SK-N-SH treated with all-trans-retinoic acid at 6 μM for 48 hours (cell line): ENCODE measurements around the gene TRAPPC2L.

Experiments
- ATAC-seq: fragments of 200-7000 bp; cut with Tn5 transposase; 3 replicates; pipeline ENCODE4 v1.9.1; 2020; ENCODE audit warnings: mild to moderate bottlenecking, moderate library complexity
- BACH2 ChIP-seq: fragments of 250-450 bp; sonication (Bioruptor Pico); IDR thresholded peaks from 2 replicates; pipeline ENCODE4 v1.9.0; 2021; ENCODE audit warnings: mild to moderate bottlenecking, borderline replicate concordance
- CSDC2 ChIP-seq: fragments of 250-450 bp; sonication (Bioruptor Pico); IDR thresholded peaks from 2 replicates; pipeline ENCODE4 v1.5.0; 2020; ENCODE audit warnings: mild to moderate bottlenecking, moderate library complexity
- CSRNP3 ChIP-seq: fragments of 250-450 bp; sonication (Bioruptor Pico); IDR thresholded peaks from 2 replicates; pipeline ENCODE4 v1.5.1; 2021; ENCODE audit warnings: mild to moderate bottlenecking, moderate library complexity
- ESRRG ChIP-seq: fragments of 250-450 bp; sonication (Bioruptor Pico); IDR thresholded peaks from 2 replicates; pipeline ENCODE4 v1.6.1; 2021; ENCODE audit warnings: mild to moderate bottlenecking
- GLIS3 ChIP-seq: fragments of 250-450 bp; sonication (Bioruptor Pico); IDR thresholded peaks from 2 replicates; pipeline ENCODE4 v1.5.0; 2020; ENCODE audit warnings: mild to moderate bottlenecking, moderate library complexity
- PPARA ChIP-seq: fragments of 250-450 bp; sonication (Bioruptor Pico); IDR thresholded peaks from 2 replicates; pipeline ENCODE4 v1.5.0; 2020; ENCODE audit warnings: mild to moderate bottlenecking, borderline replicate concordance
- RARB ChIP-seq: fragments of 250-450 bp; sonication (Bioruptor Pico); IDR thresholded peaks from 2 replicates; pipeline ENCODE4 v1.8.0; 2021; ENCODE audit warnings: mild to moderate bottlenecking, moderate library complexity
- SNAI2 ChIP-seq: fragments of 250-450 bp; sonication (Bioruptor Pico); IDR thresholded peaks from 2 replicates; pipeline ENCODE4 v1.5.0; 2020; ENCODE audit warnings: mild to moderate bottlenecking, moderate library complexity
- TCF4 ChIP-seq: fragments of 250-450 bp; sonication (Bioruptor Pico); IDR thresholded peaks from 2 replicates; pipeline ENCODE4 v1.8.0; 2021; ENCODE audit warnings: mild to moderate bottlenecking, moderate library complexity, borderline replicate concordance
- TOX ChIP-seq: fragments of 250-450 bp; sonication (Bioruptor Pico); IDR thresholded peaks from 2 replicates; pipeline ENCODE4 v1.8.0; 2021; ENCODE audit warnings: mild to moderate bottlenecking, moderate library complexity, borderline replicate concordance
- ZFP3 ChIP-seq: fragments of 250-450 bp; sonication (Bioruptor Pico); IDR thresholded peaks from 2 replicates; pipeline ENCODE4 v1.5.0; 2020; ENCODE audit warnings: mild to moderate bottlenecking, moderate library complexity
- ZFP30 ChIP-seq: fragments of 450-650 bp; formaldehyde crosslinking; IDR thresholded peaks from 2 replicates; pipeline ENCODE4 v1.5.0; 2022; ENCODE audit warnings: mild to moderate bottlenecking, moderate library complexity
- ZNF70 ChIP-seq: fragments of 450-650 bp; formaldehyde crosslinking; IDR thresholded peaks from 2 replicates; pipeline ENCODE4 v1.5.0; 2020; ENCODE audit warnings: mild to moderate bottlenecking, moderate library complexity
- TF ChIP-seq, protein P1 (sequence below): fragments of 250-450 bp; sonication (Bioruptor Pico); IDR thresholded peaks from 2 replicates; pipeline ENCODE4 v1.5.1; 2020; ENCODE audit warnings: low read depth, mild to moderate bottlenecking, moderate library complexity
- TF ChIP-seq, protein P2 (sequence below): fragments of 250-450 bp; sonication (Bioruptor Pico); IDR thresholded peaks from 2 replicates; pipeline ENCODE4 v1.8.0; 2020; ENCODE audit warnings: mild to moderate bottlenecking, moderate library complexity, borderline replicate concordance

Gene TRAPPC2L

DNA sequence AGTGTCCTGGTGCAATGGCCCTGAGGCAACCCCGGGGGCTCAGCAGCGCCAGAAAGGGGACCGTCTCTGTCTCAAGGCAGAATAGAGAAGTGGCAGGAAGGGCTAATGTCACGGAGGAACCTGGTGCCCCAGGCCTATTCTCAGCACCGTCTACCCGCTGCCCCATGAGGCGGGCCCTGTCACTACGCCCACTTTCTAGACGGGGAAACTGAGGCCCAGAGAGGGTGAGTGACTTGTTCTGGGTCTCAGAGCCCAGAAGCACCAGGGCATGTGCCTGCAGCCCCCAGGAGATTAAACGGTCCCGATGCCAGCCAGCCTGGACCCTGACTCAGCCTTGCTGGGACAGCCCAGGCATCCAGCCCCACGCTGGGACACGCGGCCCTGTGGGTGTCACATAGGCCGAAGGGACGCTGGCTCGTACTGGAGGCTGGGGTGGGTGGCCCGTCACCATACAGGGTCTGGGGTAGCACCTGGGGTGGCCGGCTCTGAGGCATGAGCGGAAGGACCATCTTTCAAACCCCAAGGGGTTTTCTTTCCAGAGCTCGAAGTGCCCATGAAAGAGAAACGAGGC, 49.7 kb downstream of the TRAPPC2L start:
- no peak for ATAC-seq
- no peak for TF ChIP-seq ZFP30 (CRISPR knock-in tag)

DNA sequence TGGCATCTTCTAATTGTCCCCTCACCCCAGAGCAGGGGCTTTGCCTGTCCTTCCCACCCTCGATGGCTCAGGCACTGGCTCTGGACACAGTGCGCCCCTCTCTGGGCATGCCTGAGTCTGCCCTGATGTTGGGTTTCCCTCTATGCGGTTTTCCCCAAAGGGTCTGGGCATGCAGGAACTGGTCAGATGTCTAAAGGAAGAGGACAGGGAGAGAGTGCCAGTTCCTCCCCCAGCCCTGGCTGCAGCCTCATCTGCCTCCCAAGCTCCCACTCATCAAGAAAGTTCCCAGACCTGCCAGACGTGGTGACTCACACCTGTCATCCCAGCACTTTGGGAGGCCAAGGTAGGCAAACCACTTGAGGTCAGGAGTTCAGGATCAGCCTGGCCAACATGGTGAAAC, 50.8 kb downstream of the TRAPPC2L start:
- ATAC-seq = no peak
- TF ChIP-seq GLIS3 = no peak
- TF ChIP-seq, protein P1, sequence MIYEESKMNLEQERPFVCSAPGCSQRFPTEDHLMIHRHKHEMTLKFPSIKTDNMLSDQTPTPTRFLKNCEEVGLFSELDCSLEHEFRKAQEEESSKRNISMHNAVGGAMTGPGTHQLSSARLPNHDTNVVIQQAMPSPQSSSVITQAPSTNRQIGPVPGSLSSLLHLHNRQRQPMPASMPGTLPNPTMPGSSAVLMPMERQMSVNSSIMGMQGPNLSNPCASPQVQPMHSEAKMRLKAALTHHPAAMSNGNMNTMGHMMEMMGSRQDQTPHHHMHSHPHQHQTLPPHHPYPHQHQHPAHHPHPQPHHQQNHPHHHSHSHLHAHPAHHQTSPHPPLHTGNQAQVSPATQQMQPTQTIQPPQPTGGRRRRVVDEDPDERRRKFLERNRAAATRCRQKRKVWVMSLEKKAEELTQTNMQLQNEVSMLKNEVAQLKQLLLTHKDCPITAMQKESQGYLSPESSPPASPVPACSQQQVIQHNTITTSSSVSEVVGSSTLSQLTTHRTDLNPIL (CRISPR knock-in tag) = no peak
- no peak for TF ChIP-seq ESRRG
- TF ChIP-seq ZNF70 (CRISPR knock-in tag) = 0 out of 2 replicates have a peak, but pooled peaks have one; percentile 37
- no peak for TF ChIP-seq ZFP30 (CRISPR knock-in tag)
- TF ChIP-seq CSRNP3 (CRISPR knock-in tag) = no peak

DNA sequence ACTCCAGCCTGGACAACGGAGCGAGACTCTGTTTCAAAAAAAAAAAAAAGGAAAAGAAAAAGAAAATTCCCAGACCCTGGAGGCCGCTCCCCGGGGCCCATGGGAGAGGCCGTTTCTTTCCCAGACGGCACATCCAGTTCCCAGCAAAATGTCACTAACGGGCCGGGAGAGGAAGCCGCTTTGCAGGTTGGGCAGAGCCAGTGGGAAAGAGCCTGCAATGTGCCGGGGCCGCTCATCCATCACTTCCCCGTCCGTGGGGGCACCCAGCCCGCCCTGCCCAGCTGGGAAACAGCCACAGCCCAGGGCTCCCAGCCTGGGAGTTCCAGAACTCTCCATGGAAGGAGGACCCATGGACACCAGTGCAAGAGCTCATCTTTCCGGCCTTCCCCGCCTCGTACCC, 51.4 kb downstream of the TRAPPC2L start:
- ATAC-seq = no peak

GRCh38 chr16:88909431-88910210, 52.7 kb downstream of the TRAPPC2L start:
- no peak for ATAC-seq
- TF ChIP-seq ZFP30 (CRISPR knock-in tag) (no peak), ZNF70 (CRISPR knock-in tag) (no peak), CSRNP3 (CRISPR knock-in tag) (no peak), BACH2 (CRISPR knock-in tag) (no peak), ZFP3 (no peak), TOX (no peak)
- TF ChIP-seq, protein P1 (CRISPR knock-in tag) = no peak

More for the DNA sequence above, 51.4 kb downstream of the TRAPPC2L start:
- TF ChIP-seq SNAI2 (no peak), CSRNP3 (CRISPR knock-in tag) (no peak), ZFP30 (CRISPR knock-in tag) (no peak), GLIS3 (no peak), BACH2 (CRISPR knock-in tag) (no peak), TOX (no peak), PPARA (CRISPR knock-in tag) (no peak), RARB (CRISPR knock-in tag) (no peak), ZFP3 (no peak), CSDC2 (CRISPR knock-in tag) (no peak), TCF4 (no peak), ZNF70 (CRISPR knock-in tag) (no peak), ESRRG (no peak)
- TF ChIP-seq, protein P2, sequence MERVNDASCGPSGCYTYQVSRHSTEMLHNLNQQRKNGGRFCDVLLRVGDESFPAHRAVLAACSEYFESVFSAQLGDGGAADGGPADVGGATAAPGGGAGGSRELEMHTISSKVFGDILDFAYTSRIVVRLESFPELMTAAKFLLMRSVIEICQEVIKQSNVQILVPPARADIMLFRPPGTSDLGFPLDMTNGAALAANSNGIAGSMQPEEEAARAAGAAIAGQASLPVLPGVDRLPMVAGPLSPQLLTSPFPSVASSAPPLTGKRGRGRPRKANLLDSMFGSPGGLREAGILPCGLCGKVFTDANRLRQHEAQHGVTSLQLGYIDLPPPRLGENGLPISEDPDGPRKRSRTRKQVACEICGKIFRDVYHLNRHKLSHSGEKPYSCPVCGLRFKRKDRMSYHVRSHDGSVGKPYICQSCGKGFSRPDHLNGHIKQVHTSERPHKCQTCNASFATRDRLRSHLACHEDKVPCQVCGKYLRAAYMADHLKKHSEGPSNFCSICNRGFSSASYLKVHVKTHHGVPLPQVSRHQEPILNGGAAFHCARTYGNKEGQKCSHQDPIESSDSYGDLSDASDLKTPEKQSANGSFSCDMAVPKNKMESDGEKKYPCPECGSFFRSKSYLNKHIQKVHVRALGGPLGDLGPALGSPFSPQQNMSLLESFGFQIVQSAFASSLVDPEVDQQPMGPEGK (CRISPR knock-in tag) = no peak
- TF ChIP-seq, protein P1 (CRISPR knock-in tag) = no peak
